Dermis blood vessel endothelial cell (primary cell): Measurements from ENCODE around the gene TRAF7. TPM values are rescaled to one million over a fixed set of nuclear protein-coding genes. Genes with fewer than 3 reads are reported as not detected.
A peak's percentile ranks its signal among the peaks of the same experiment; 100 is the strongest.
"Not testable (repeated sequence)": the region's sequence is repeated elsewhere in the genome, so short reads cannot be mapped to it uniquely, and the experiment has no call there.

Experiments used
- DNase-seq: peaks from one replicate; pipeline ENCODE4 v3.0.0; 2010
- total RNA-seq: library from RNA; depleted of rRNA; stranded (reverse); fragments of >200 nt; gene quantifications from 2 replicates; pipeline ENCODE4 v1.2.3, GENCODE V29; 2014

TRAF7 gene
- total RNA-seq, 1 donor from 2014 or later = 110 TPM

GRCh38 chr16:2122934-2123683 lies 32.5 kb upstream of the TRAF7 start:
- DNase-seq = not testable (repeated sequence)

- not testable (repeated sequence) for DNase-seq
Measured at GRCh38 chr16:2123706-2124376, 31.7 kb upstream of the TRAF7 start.

- DNase-seq = not testable (repeated sequence)
Measured at GRCh38 chr16:2124377-2124693, 31.2 kb upstream of the TRAF7 start.

- peak; percentile 77 for DNase-seq
Measured at GRCh38 chr16:2124694-2125444, 30.7 kb upstream of the TRAF7 start.

GRCh38 chr16:2125609-2126008 lies 30.0 kb upstream of the TRAF7 start:
- DNase-seq = not testable (repeated sequence)

- DNase-seq = peak; percentile 23
Measured at GRCh38 chr16:2126161-2126743, 29.3 kb upstream of the TRAF7 start.

GRCh38 chr16:2126928-2127556 lies 28.5 kb upstream of the TRAF7 start:
- not testable (repeated sequence) for DNase-seq

- peak; percentile 24 for DNase-seq
Measured at GRCh38 chr16:2127630-2128280, 27.8 kb upstream of the TRAF7 start.

GRCh38 chr16:2129251-2129650 lies 26.3 kb upstream of the TRAF7 start:
- DNase-seq = not testable (repeated sequence)

GRCh38 chr16:2129890-2130447 lies 25.6 kb upstream of the TRAF7 start:
- not testable (repeated sequence) for DNase-seq

- DNase-seq = not testable (repeated sequence)
Measured at GRCh38 chr16:2133797-2134196, 21.8 kb upstream of the TRAF7 start.

- DNase-seq = not testable (repeated sequence)
Measured at GRCh38 chr16:2135071-2135470, 20.5 kb upstream of the TRAF7 start.

- peak; percentile 94 for DNase-seq
Measured at GRCh38 chr16:2135770-2136490, 19.7 kb upstream of the TRAF7 start, which contains the start of gene PKD1. Gene PKD1, minus strand, starts transcription at chr16:2135898. Its CDS starts 209 bp downstream, at chr16:2135689.

GRCh38 chr16:2142942-2143877 lies 12.4 kb upstream of the TRAF7 start:
- no peak for DNase-seq

GRCh38 chr16:2143878-2144485 lies 11.6 kb upstream of the TRAF7 start:
- DNase-seq = no peak

GRCh38 chr16:2145843-2146242 lies 9.7 kb upstream of the TRAF7 start:
- DNase-seq = no peak

- no peak for DNase-seq
Measured at GRCh38 chr16:2147378-2147777, 8.2 kb upstream of the TRAF7 start.

GRCh38 chr16:2147981-2148671 lies 7.5 kb upstream of the TRAF7 start, which contains the start of gene RAB26:
Gene RAB26, plus strand, starts transcription at chr16:2148625. Its CDS starts 159 bp downstream, at chr16:2148784.
- peak; percentile 67 for DNase-seq
